K562 (cell line): ENCODE data around the gene TRANK1. TPM values are rescaled to one million over a fixed set of nuclear protein-coding genes. Genes with fewer than 3 reads are reported as not detected.
A peak's percentile ranks its signal among the peaks of the same experiment; 100 is the strongest.

ENCODE experiments used
- CTCF ChIP-seq, 3 experiments: IDR thresholded peaks in 2 of 3; conservative IDR thresholded peaks in 1 of 3; 2 replicates each; pipeline ENCODE4 v1.5.1; 2011 to 2012; ENCODE audit warnings: low read length in 3 of 3, mild to moderate bottlenecking in 3 of 3, control low read depth in 2 of 3, improper control_type of control experiment in 1 of 3, inconsistent platforms in 1 of 3, low read depth in 1 of 3, mixed read lengths in 1 of 3, moderate library complexity in 1 of 3; ENCODE audit not compliant: insufficient read depth in 2 of 3
- DIDO1 ChIP-seq: fragments of 450-650 bp; IDR thresholded peaks from 2 replicates; pipeline ENCODE4 v1.6.1; 2016; ENCODE audit warnings: low read depth, missing biosample characterization, missing genetic modification characterization
- ETS2 ChIP-seq: IDR thresholded peaks from 2 replicates; pipeline ENCODE4 v1.6.1; 2016; ENCODE audit warnings: borderline replicate concordance, missing genetic modification characterization, mild to moderate bottlenecking, moderate library complexity, missing compliant biosample characterization; ENCODE audit not compliant: poor library complexity, severe bottlenecking
- GMEB1 ChIP-seq: fragments of 250-450 bp; sonication (Bioruptor Pico); IDR thresholded peaks from 2 replicates; pipeline ENCODE4 v1.4.0; 2020; ENCODE audit warnings: mild to moderate bottlenecking
- HNRNPH1 ChIP-seq: fragments of 200-400 bp; formaldehyde crosslinking; optimal IDR thresholded peaks from 2 replicates; pipeline ENCODE3; 2017; ENCODE audit warnings: low read depth, mild to moderate bottlenecking, low read length, moderate library complexity
- KDM1A ChIP-seq, 2 experiments: fragments of 450-650 bp; IDR thresholded peaks; 2 replicates each; pipeline ENCODE4 v1.6.1; 2016; ENCODE audit warnings: mild to moderate bottlenecking in 2 of 2
- MEF2A ChIP-seq: IDR thresholded peaks from 2 replicates; pipeline ENCODE4 v1.6.1; 2011; ENCODE audit warnings: low read depth, mild to moderate bottlenecking, low read length, moderate library complexity; ENCODE audit not compliant: control insufficient read depth
- MEIS2 ChIP-seq: fragments of 450-650 bp; IDR thresholded peaks from 2 replicates; pipeline ENCODE4 v1.6.1; 2014; ENCODE audit warnings: mild to moderate bottlenecking; ENCODE audit not compliant: partially characterized antibody
- NFIC ChIP-seq: fragments of 450-650 bp; IDR thresholded peaks from 2 replicates; pipeline ENCODE4 v1.6.1; 2017; ENCODE audit warnings: mild to moderate bottlenecking, inconsistent platforms
- PHTF2 ChIP-seq: fragments of 250-450 bp; sonication (Bioruptor Pico); IDR thresholded peaks from 2 replicates; pipeline ENCODE4 v1.5.0; 2021; ENCODE audit warnings: mild to moderate bottlenecking
- RB1 ChIP-seq: fragments of 450-650 bp; IDR thresholded peaks from 2 replicates; pipeline ENCODE4 v1.6.1; 2017; ENCODE audit warnings: low read depth, mild to moderate bottlenecking
- RFX1 ChIP-seq: fragments of 450-650 bp; IDR thresholded peaks from 2 replicates; pipeline ENCODE4 v1.6.1; 2016; ENCODE audit warnings: mild to moderate bottlenecking, moderate library complexity
- SNIP1 ChIP-seq: fragments of 450-650 bp; IDR thresholded peaks from 2 replicates; pipeline ENCODE4 v1.7.1; 2017; ENCODE audit warnings: low read depth, mild to moderate bottlenecking
- SREBF2 ChIP-seq: sonication (generic); formaldehyde crosslinking; IDR thresholded peaks from 2 replicates; pipeline ENCODE4 v1.4.0; 2020; ENCODE audit warnings: mild to moderate bottlenecking, missing genetic modification reagents
- SRF ChIP-seq, 2 experiments: fragments of 250-450, 450-650 bp in 1 of 2; sonication (Bioruptor Pico) in 1 of 2; sonication (generic) in 1 of 2; formaldehyde crosslinking; IDR thresholded peaks; 2 replicates each; pipeline versions ENCODE4 v1.5.0 to v1.5.1; 2020 to 2022; ENCODE audit warnings: mild to moderate bottlenecking in 1 of 2, missing genetic modification reagents in 1 of 2
- TAF15 ChIP-seq: fragments of 200-400 bp; formaldehyde crosslinking; IDR thresholded peaks from 2 replicates; pipeline ENCODE4 v1.6.1; 2017; ENCODE audit warnings: mild to moderate bottlenecking, low read depth, low read length, moderate library complexity
- TBL1XR1 ChIP-seq, 2 experiments: IDR thresholded peaks; 2 replicates each; pipeline ENCODE4 v1.6.1; 2012; ENCODE audit warnings: improper control_type of control experiment in 2 of 2, low read length in 2 of 2, mild to moderate bottlenecking in 1 of 2
- TCF15 ChIP-seq: fragments of 250-450 bp; sonication (Bioruptor Pico); IDR thresholded peaks from 2 replicates; pipeline ENCODE4 v1.8.0; 2022; ENCODE audit warnings: moderate library complexity, mild to moderate bottlenecking, inconsistent platforms
- YBX1 ChIP-seq: fragments of 450-650 bp; IDR thresholded peaks from 2 replicates; pipeline ENCODE4 v1.7.1; 2016; ENCODE audit warnings: mild to moderate bottlenecking
- ZBTB8A ChIP-seq: fragments of 450-650 bp; IDR thresholded peaks from 2 replicates; pipeline ENCODE4 v1.6.1; 2018; ENCODE audit warnings: mild to moderate bottlenecking, moderate library complexity; ENCODE audit not compliant: partially characterized antibody
- ZNF174 ChIP-seq: fragments of 250-450 bp; sonication (Bioruptor Pico); IDR thresholded peaks from 2 replicates; pipeline ENCODE4 v1.4.0; 2020; ENCODE audit warnings: mild to moderate bottlenecking
- ZNF253 ChIP-seq: fragments of 250-450 bp; sonication (Bioruptor Pico); conservative IDR thresholded peaks from 2 replicates; pipeline ENCODE4 v1.6.1; 2021; ENCODE audit warnings: mild to moderate bottlenecking
- ZNF444 ChIP-seq: fragments of 250-450 bp; sonication (Bioruptor Pico); IDR thresholded peaks from 2 replicates; pipeline ENCODE4 v1.4.0; 2020; ENCODE audit warnings: mild to moderate bottlenecking, moderate library complexity
- ZNF561 ChIP-seq: fragments of 450-650 bp; formaldehyde crosslinking; conservative IDR thresholded peaks from 2 replicates; pipeline ENCODE4 v1.4.0; 2020; ENCODE audit warnings: mild to moderate bottlenecking, moderate library complexity
- ZNF57 ChIP-seq: fragments of 450-650 bp; formaldehyde crosslinking; IDR thresholded peaks from 2 replicates; pipeline ENCODE4 v1.4.0; 2020; ENCODE audit warnings: mild to moderate bottlenecking, moderate library complexity
- ZNF584 ChIP-seq: fragments of 200-800 bp; sonication (Bioruptor generic); IDR thresholded peaks from 2 replicates; pipeline ENCODE4 v1.6.1; 2016; ENCODE audit warnings: low read depth, mild to moderate bottlenecking, missing genetic modification characterization, missing compliant biosample characterization
- ZNF707 ChIP-seq: fragments of 250-450 bp; sonication (Bioruptor Pico); conservative IDR thresholded peaks from 2 replicates; pipeline ENCODE4 v1.8.0; 2022; ENCODE audit warnings: inconsistent platforms, mild to moderate bottlenecking, moderate library complexity
- ZNF785 ChIP-seq: fragments of 250-450 bp; sonication (Bioruptor Pico); IDR thresholded peaks from 2 replicates; pipeline ENCODE4 v1.4.0; 2020; ENCODE audit warnings: mild to moderate bottlenecking
- polyA plus RNA-seq, 8 experiments: library from polyadenylated mRNA; depleted of rRNA in 4 of 8; stranded (reverse) in 5 of 8; unstranded in 3 of 8; fragments of >200 nt; fragmentation: Nextera tagmentation in 2 of 8; fragmentation: Illumina TruSeq in 1 of 8; extraction: Ambion mirVana in 2 of 8; extraction: Trizol in 1 of 8; gene quantifications; 2 replicates each; pipeline versions ENCODE4 v1.2.1 to v1.2.3, GENCODE V29; 2011 to 2014; ENCODE audit warnings: inconsistent platforms in 1 of 8, missing spikeins in 1 of 8
- total RNA-seq, 7 experiments: library from RNA; depleted of rRNA in 6 of 7; stranded (reverse); fragments of >200 nt in 6 of 7; fragmentation: Illumina TruSeq in 2 of 7; extraction: Trizol in 2 of 7; gene quantifications; 2 replicates each; pipeline versions ENCODE4 v1.2.1 to v1.2.3, GENCODE V29; 2011 to 2021; ENCODE audit warnings: low replicate concordance in 1 of 7

The TRANK1 gene
- total and polyA plus RNA-seq, 9 of the 15 experiments (the other 6 are each of a cell fraction or from before 2014, with no cell fraction given) = 0.41 to 5.3 (median 2.1) TPM

GRCh38 chr3:36954452-36955134 is 9.7 kb upstream of the TRANK1 start (continued):
- TF ChIP-seq ETS2 = no peak
- no peak for TF ChIP-seq CTCF (IDR thresholded peaks at IDR 0.05 in 2 of 3, conservative IDR thresholded peaks at IDR 0.05 in 1 of 3; ENCODE audit: insufficient read depth in 2 of 3, low read depth in 1 of 3, low read length in 3 of 3)
- TF ChIP-seq SRF (CRISPR knock-in tag; IDR thresholded peaks at IDR 0.05) = no peak
- TF ChIP-seq GMEB1 (CRISPR knock-in tag) = no peak
- no peak for TF ChIP-seq ZNF707 (CRISPR knock-in tag)
- no peak for TF ChIP-seq RFX1
- no peak for TF ChIP-seq RB1
- TF ChIP-seq TCF15 (CRISPR knock-in tag) = no peak
- peak; percentile 70 for TF ChIP-seq NFIC
- TF ChIP-seq ZBTB8A = no peak
- TF ChIP-seq MEF2A = no peak
- no peak for TF ChIP-seq ZNF444 (CRISPR knock-in tag)
- TF ChIP-seq DIDO1 = no peak
- no peak for TF ChIP-seq ZNF561
- no peak for TF ChIP-seq PHTF2
- 0 out of 4 replicates have a peak, but pooled peaks of 1 of the 2 experiments have one; percentile 20 for TF ChIP-seq TBL1XR1 (IDR thresholded peaks at IDR 0.05; ENCODE audit: low read length in 2 of 2)
- TF ChIP-seq SREBF2 (CRISPR knock-in tag) = no peak
- TF ChIP-seq ZNF785 (CRISPR knock-in tag) = no peak
- no peak for TF ChIP-seq ZNF253 (CRISPR knock-in tag)
- TF ChIP-seq KDM1A (IDR thresholded peaks at IDR 0.05) = peak; percentile 81 to 87
- TF ChIP-seq TAF15 = no peak
- no peak for TF ChIP-seq HNRNPH1
- no peak for TF ChIP-seq MEIS2
- no peak for TF ChIP-seq SNIP1
- TF ChIP-seq ZNF584 = no peak
- no peak for TF ChIP-seq ZNF174 (CRISPR knock-in tag)
- no peak for TF ChIP-seq ZNF57 (CRISPR knock-in tag)
- no peak for TF ChIP-seq YBX1
